Astrocyte of the cerebellum (primary cell): ENCODE measurements around the gene CCDC183.
"Not testable (repeated sequence)": the region's sequence is repeated elsewhere in the genome, so short reads cannot be mapped to it uniquely, and the experiment has no call there.

Experiments
- DNase-seq: peaks from one replicate; pipeline ENCODE4 v3.0.0-alpha.2; 2011; ENCODE audit warnings: low read depth
- H3K4me3 ChIP-seq: 2 replicates; pipeline ENCODE4 v1.5.1; 2011; ENCODE audit warnings: mild to moderate bottlenecking, low read depth, low read length, moderate library complexity
- in situ Hi-C: cut with HindIII; loops from 2 replicates; pipeline ENCODE4 v1.10.0; 2017; ENCODE audit warnings: low sequenced_read_pairs
- TF ChIP-seq, protein P1 (sequence below): IDR thresholded peaks from 2 replicates; pipeline ENCODE4 v1.5.1; 2012; ENCODE audit warnings: low read length, low read depth, moderate library complexity, mild to moderate bottlenecking; ENCODE audit errors: missing control alignments

CCDC183 gene

DNA sequence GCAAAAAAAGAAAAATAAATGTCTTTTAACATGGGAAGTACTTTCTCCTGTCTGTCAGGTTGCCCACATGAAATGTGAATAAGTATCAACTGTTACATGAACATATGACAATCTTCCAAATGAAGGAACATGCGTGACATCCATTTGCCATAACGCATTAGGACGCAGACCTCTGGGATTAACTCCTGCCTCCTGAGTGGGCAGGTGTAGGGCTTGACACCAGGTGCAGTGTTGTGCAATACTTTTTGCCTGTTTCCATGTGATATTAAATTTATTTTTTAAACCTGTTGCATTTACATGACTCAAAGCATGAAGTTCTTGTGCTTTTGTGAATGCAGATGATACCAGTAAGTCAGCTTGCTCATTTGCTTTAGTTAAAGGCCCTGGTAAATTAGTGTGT, 13.7 kb upstream of the CCDC183 start:
- no peak overlapping the region for H3K4me3 ChIP-seq
- TF ChIP-seq, protein P1, sequence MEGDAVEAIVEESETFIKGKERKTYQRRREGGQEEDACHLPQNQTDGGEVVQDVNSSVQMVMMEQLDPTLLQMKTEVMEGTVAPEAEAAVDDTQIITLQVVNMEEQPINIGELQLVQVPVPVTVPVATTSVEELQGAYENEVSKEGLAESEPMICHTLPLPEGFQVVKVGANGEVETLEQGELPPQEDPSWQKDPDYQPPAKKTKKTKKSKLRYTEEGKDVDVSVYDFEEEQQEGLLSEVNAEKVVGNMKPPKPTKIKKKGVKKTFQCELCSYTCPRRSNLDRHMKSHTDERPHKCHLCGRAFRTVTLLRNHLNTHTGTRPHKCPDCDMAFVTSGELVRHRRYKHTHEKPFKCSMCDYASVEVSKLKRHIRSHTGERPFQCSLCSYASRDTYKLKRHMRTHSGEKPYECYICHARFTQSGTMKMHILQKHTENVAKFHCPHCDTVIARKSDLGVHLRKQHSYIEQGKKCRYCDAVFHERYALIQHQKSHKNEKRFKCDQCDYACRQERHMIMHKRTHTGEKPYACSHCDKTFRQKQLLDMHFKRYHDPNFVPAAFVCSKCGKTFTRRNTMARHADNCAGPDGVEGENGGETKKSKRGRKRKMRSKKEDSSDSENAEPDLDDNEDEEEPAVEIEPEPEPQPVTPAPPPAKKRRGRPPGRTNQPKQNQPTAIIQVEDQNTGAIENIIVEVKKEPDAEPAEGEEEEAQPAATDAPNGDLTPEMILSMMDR, result no peak
- in situ Hi-C loops, result loop anchor here (25.0 kb wide), 1 partner anchor 255 kb away; the partner anchor contains the start of genes ABCA2, FUT7 and NPDC1
- no peak for DNase-seq

DNA sequence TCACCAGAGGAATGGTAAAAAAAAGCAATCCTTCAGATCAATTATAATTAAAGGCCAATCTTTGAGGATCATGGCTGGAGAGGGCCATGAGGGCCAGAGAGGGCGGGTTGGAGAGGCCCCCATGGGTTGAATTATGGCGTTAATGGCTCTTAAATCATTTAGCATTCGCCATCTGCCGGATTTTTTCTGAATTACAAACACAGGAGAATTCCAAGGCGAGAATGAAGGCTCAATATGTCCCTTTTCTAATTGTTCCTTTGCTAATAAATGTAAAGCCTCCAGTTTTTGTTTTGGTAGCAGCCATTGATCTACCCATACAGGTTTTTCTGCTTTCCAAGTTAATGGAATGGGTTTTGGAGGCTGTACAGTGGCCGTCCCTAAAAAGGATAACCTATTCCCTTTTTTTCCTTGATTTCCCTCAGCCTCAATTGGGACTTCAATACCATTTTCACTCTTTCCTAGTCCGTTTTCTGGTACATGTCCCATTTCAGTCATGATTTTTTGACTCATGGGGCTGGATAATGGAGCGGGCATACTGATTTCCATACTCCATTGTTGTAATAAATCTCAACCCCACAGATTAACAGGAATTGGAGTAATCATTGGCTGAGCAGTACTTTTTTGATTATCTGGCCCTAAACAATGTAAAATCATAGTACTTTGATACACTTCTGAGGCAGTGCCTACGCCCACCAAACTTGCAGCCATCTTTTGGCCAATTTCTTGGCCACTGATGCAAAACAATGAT, 11.7 kb upstream of the CCDC183 start:
- TF ChIP-seq, protein P1, result peak; percentile 11
- H3K4me3 ChIP-seq, result no peak overlapping the region
- no peak for DNase-seq
- in situ Hi-C loops, result loop anchor here (25.0 kb wide), 1 partner anchor 253 kb away; the partner anchor contains the start of genes ABCA2, FUT7 and NPDC1

GRCh38 chr9:136784997-136785361, 11.2 kb upstream of the CCDC183 start:
- DNase-seq, result no peak
- TF ChIP-seq, protein P1, result no peak
- H3K4me3 ChIP-seq, result no peak overlapping the region
- in situ Hi-C loops, result loop anchor here (25.0 kb wide), 1 partner anchor 252 kb away; the partner anchor contains the start of genes ABCA2, FUT7 and NPDC1

GRCh38 chr9:136785565-136786355, 10.4 kb upstream of the CCDC183 start:
- in situ Hi-C loops, result loop anchor here (25.0 kb wide), 1 partner anchor 252 kb away; the partner anchor contains the start of genes ABCA2, FUT7 and NPDC1
- DNase-seq, H3K4me3 ChIP-seq: not testable (repeated sequence)

DNA sequence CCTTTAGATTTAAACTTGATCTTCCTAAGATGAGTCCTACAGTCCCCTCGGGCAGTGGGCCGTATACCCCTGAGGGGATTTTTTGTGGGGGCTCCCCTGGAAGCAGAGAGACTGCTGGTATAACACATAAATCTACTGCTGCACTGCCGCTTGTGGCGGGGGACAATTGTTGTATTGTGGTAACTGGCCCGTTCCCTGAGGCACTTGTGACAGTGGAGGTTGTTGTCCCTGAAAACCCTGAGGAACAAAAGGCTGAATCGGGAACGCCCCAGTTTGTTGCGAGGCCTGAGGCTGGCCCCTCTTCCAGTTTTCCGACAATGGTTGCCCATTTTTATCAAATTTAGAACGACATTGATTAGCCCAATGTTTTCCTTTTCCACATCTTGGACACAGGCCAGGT, 9.7 kb upstream of the CCDC183 start:
- H3K4me3 ChIP-seq, result no peak overlapping the region
- no peak for DNase-seq
- in situ Hi-C loops, result loop anchor here (25.0 kb wide), 1 partner anchor 251 kb away; the partner anchor contains the start of genes ABCA2, FUT7 and NPDC1
- TF ChIP-seq, protein P1, result no peak

DNA sequence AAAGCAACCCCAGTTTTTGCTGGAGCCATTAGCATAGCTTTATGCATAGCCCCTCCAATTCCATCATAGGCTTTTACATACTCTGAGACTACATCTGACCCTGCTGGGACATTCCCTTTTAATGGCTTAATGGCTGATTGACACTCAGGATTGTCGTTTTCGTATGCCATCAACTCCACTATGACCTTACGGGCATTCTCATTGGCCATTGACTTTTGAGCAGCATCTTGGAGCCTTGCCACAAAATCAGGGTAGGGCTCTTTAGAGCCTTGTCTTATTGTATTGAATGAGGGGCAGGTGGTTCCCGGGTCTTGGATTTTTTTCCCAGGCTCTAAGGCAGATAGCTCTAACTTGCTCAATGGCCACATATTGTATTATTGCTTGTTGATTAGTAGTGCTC, 9.2 kb upstream of the CCDC183 start:
- in situ Hi-C loops, result loop anchor here (25.0 kb wide), 1 partner anchor 250 kb away; the partner anchor contains the start of genes ABCA2, FUT7 and NPDC1
- DNase-seq, result not testable (repeated sequence)

GRCh38 chr9:136787690-136788400, 8.3 kb upstream of the CCDC183 start:
- TF ChIP-seq, protein P1, result peak; percentile 69
- no peak for DNase-seq
- no peak overlapping the region for H3K4me3 ChIP-seq
- in situ Hi-C loops, result loop anchor here (25.0 kb wide), 1 partner anchor 249 kb away; the partner anchor contains the start of genes ABCA2, FUT7 and NPDC1

More for the DNA sequence above, 9.2 kb upstream of the CCDC183 start:
- not testable (repeated sequence) for H3K4me3 ChIP-seq

GRCh38 chr9:136788644-136789522, 7.3 kb upstream of the CCDC183 start:
- not testable (repeated sequence) for DNase-seq, H3K4me3 ChIP-seq
- in situ Hi-C loops, result loop anchor here (25.0 kb wide), 1 partner anchor 248 kb away; the partner anchor contains the start of genes ABCA2, FUT7 and NPDC1
